Epithelial cell of proximal tubule (primary cell): ENCODE measurements around the gene CELSR2. TPM values are rescaled to one million over a fixed set of nuclear protein-coding genes. Genes with fewer than 3 reads are reported as not detected.

Experiments used
- DNase-seq: peaks from one replicate; pipeline ENCODE4 v3.0.0-alpha.2; 2011; ENCODE audit warnings: low read depth
- H3K4me3 ChIP-seq: 2 replicates; pipeline ENCODE4 v1.5.1; 2011; ENCODE audit warnings: low read depth, mild to moderate bottlenecking, low read length
- CTCF ChIP-seq: conservative IDR thresholded peaks from 2 replicates; pipeline ENCODE4 v1.5.1; 2012; ENCODE audit warnings: low read depth, mild to moderate bottlenecking, low read length
- total RNA-seq: library from RNA; depleted of rRNA; stranded (reverse); fragments of >200 nt; gene quantifications from 2 replicates; pipeline ENCODE4 v1.2.3, GENCODE V29; 2015

CELSR2 gene
- total RNA-seq, 1 donor from 2014 or later: 14.2 TPM

- no peak overlapping the region for H3K4me3 ChIP-seq
- TF ChIP-seq CTCF: no peak
- DNase-seq: no peak
Measured at GRCh38 chr1:109241344-109241743, 8.0 kb upstream of the CELSR2 start.

- no peak for DNase-seq
- no peak for TF ChIP-seq CTCF
- H3K4me3 ChIP-seq: no peak overlapping the region
Measured at GRCh38 chr1:109241841-109242345, 7.4 kb upstream of the CELSR2 start.

- TF ChIP-seq CTCF: no peak
- no peak for DNase-seq
- H3K4me3 ChIP-seq: no peak overlapping the region
Measured at GRCh38 chr1:109242387-109242786, 7.0 kb upstream of the CELSR2 start.

GRCh38 chr1:109243221-109243620 lies 6.1 kb upstream of the CELSR2 start:
- no peak for TF ChIP-seq CTCF
- no peak for DNase-seq
- H3K4me3 ChIP-seq: no peak overlapping the region

- no peak for DNase-seq
- no peak for TF ChIP-seq CTCF
- H3K4me3 ChIP-seq: no peak overlapping the region
Measured at GRCh38 chr1:109243860-109244552, 5.3 kb upstream of the CELSR2 start.

GRCh38 chr1:109246141-109246551 lies 3.2 kb upstream of the CELSR2 start:
- DNase-seq: no peak
- no peak for TF ChIP-seq CTCF
- no peak overlapping the region for H3K4me3 ChIP-seq
